Limb (tissue), 2 donors: ENCODE results near the gene CERS5.

Experiments
- DNase-seq, 2 donors: peaks; one replicate each; pipeline ENCODE4 v3.0.0-alpha.2; 2016; ENCODE audit errors: extremely low spot score in 2 of 2

Gene CERS5, protein sequence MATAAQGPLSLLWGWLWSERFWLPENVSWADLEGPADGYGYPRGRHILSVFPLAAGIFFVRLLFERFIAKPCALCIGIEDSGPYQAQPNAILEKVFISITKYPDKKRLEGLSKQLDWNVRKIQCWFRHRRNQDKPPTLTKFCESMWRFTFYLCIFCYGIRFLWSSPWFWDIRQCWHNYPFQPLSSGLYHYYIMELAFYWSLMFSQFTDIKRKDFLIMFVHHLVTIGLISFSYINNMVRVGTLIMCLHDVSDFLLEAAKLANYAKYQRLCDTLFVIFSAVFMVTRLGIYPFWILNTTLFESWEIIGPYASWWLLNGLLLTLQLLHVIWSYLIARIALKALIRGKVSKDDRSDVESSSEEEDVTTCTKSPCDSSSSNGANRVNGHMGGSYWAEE

DNA sequence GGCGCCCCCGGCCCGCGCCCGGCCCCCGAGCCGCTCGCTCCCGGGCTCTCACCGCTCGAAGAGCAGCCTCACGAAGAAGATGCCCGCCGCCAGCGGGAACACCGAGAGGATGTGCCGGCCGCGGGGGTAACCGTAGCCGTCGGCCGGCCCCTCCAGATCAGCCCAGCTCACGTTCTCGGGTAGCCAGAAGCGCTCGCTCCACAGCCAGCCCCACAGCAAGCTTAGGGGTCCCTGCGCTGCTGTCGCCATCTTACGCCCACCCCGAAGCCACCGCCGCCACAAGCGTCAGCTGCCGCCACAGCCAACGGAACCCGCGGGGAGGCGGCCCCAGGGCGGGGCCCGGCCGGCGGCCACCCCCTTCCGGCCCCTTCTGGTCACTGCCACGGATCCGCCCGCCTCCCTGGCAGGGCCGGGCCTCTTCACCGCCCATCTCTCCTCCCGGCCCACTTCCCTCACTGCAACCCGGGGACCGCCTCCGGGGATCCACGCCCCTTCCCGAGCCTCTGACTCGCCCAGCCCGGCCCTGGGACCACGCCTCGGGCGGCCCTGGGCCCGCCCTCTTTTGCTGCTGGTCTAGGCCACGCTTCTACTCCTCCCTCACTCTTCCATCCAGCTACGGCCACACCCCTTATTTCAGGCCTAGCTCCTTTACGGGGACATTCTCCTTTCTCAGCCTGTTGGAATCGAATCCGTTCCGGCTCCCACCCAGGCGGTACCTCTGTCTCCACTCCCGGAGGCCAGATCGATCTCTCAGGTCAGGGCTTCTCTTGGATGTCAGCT, at the start of gene CERS5:
Gene CERS5 (minus strand): TSS at position 321 of the 780 bp plus-strand sequence. CDS start 72 bp downstream, at position 249.
- DNase-seq: peak; percentile 99

DNA sequence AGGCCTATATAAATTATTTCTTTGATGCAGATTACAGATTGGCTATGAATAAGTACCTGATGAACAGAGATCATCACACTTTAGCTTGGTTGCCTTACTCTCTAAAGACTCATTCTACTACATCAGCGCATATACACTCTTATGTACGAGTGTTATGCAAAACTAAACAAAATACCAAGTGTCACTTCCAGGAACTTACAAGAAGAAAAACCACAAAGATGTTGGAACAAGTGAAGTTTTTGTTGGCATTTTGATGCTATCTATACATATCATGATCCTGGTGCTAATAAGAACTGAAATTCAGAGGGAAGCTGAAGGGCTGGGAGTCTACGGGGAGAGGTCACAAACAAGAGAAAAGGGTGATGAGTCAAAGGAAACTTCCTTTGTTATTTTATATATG, 47.9 kb upstream of the CERS5 start:
- DNase-seq: no peak

DNA sequence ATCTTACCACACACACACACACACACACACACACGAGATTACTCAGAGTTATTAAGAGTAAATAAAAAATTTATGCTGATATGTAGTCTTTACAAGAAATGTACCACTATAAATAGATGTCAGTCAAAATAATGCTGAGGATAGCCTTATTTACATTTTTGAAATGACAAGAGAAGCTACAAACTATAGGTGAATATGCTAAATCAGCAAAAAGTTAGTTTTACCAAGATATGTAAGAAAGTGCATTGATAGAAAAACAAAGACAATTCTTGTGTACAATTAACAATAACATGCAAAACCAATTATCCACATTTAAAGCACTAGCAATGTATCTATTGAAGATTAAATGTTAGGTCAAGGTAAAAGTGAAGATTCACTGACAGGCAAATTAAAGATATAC, 46.8 kb upstream of the CERS5 start:
- no peak for DNase-seq

DNA sequence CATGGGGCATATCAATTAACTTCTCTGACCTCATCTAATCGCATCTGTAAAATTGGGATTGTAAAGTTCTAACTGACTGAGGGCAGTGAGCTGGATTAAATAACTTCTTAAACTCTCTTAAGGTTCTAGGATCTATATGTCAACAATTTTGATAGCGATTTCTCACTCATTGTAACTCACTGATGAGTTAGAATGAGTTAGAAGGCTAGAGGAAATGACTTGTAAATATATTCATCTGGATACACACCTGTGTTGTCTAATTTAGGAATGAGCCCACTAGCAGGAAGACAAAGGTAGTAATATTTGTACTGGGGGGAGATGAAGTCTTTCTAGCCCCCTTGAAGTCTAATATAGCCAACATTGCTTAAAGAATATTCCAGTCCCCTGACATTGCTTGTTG, 46.3 kb upstream of the CERS5 start:
- DNase-seq: no peak

DNA sequence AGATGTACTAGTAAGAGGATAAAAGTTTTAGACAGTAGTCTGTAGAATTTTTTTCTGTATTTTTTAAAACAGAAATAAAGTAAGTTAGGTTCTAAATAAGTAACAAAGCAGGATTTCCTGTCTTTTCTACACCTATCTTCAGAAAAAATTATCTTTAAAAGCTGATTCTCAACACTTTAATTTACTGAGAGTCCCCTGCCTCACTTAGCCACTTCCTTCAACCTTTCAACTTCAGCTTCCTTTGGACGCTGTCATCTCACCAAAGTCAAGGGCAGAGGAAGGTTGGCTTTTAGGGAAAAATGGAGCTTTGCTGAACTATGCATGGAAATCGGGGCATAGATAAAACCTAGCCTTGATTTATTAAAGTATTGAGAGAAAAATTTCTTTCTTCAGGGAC, 44.9 kb upstream of the CERS5 start:
- DNase-seq: no peak

DNA sequence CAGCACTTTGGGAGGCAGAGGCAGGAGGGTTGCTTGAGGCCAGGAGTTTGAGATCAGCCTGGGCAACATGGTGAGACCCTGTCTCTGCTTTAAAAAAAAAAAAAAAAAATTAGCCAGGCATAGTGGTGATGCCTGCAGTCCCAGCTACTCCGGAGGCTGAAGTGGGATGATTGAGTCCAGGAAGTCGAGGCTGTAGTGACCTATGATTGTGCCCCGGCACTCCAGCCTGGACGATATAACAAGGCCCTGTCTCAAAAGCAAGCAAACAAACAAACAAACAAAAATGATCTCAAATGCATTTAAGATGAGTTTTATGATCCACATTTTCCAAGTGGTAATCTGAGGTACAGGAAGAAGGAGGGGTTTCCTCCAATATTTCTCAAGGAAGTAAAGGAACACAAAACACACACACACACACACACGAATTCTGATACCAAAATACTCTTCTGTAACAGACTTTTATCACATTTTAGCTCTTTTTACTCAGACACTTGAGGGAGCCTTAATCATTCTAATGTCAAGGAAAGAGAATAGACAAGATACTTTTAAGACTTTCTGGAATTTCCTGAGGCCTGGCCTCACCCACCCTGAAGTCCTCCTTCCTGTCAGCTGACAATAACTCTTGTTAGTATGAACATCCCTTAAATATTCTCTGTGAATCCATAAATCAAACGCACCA, 44.4 kb upstream of the CERS5 start:
- DNase-seq: no peak

DNA sequence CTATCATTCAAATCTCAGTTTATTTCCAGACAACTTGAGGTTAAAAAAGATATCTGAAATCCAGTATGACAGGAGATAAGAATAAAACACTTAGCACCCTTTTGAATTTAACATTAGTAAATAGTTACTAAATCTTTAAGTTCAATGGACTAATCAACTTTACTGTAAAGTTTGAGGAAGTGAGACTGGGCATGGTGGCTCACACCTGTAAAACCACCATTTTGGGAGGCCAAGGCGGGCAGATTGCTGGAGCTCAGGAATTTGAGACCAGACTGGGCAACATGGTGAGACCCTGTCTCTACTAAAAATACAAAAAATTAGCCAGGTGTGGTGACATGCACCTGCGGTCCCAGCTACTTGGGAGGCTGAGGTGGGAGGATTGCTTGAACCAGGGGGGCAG, 40.3 kb upstream of the CERS5 start:
- no peak for DNase-seq

DNA sequence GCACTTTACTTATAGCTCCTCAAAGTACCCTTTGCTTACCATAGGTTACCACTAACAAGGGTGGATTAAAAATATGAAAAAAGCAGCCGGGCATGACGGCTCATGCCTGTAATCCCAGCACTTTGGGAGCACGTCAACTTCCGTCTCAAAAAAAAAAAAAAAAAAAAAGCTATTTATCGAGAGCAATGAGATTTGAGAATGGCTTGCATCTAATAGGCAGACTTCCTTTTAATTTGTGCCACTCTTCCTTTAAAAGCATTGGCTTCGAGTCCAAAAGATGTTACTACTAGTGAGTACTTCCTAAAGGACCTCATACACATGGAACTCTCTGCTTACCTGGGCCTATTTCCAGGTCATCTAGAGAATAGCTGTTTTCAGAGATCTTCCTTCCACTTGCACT, 38.5 kb upstream of the CERS5 start:
- DNase-seq: no peak

DNA sequence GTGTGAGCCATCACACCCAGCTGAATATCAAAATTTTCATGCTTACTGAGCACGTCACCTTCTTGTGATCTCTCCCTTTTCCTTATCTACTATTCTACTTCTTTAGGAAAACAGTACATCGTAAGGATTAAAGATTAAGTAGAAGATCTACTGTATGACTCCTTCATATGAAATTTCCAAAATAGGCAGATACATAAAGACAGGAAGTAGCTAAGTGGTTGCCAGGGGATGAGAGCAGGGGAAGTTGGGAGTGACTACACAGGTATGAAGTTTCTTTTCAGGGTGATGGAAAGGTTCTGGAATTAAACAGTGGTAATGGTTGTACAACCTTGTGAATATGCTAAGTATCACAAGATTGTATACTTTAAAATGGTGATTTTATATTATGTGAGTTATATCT, 36.5 kb upstream of the CERS5 start:
- DNase-seq: no peak

DNA sequence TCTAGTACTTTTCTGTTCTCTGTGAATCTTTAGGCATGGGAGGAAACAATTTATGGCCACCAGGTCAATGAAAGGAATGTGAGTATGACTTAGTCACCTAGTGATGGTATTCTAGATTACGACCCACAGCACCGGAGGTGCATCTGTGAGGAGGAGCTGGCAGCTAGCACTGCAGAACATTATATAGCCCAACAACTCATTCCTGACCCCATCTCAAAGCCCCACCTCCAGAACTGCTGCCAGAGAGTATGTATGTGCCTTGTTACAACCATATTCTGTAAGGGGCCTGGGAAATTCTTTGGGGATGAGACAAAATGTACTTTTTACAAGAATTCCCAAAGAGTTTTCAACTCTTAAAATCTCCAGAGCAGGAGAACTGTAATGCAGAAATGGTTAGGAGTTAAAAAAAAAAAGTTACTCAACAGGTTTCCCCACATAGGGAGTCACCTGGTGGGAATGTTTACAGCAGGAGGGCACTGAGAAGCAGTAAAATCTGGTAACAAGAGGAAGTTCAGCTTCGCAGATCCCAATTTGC, 34.9 kb upstream of the CERS5 start:
- no peak for DNase-seq

DNA sequence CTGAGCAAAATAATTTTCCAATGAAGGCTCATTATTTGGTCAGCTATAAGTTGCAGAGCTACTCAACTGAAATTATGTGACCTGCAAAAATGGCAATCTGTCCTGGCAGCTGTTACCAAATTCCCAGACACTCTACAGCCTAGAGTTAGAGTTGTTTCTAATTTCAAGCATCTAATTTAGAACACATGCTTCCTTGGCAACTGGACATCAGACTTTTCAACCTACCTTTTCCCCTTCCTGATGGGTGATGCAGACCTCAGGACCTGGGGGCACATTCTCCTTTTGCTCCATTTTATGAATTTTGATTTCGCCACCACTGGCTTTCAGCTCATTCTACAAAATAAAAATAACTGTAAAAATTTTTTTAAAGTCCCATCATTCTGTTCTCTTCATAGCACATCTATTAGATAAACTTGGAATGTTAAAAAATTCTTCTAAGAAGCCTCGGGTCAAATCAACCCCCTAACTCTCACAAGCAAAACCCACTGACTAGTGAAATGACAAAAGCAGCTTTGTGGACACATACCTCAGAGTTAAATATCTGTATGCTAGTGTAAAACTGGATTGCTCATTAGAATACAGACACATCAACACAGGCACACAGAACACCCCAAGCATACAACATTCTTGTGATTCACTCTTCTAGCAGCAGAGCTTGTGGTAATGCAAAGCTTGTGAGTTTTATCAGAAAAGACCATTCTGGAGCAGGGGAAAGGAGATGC, 33.5 kb upstream of the CERS5 start:
- DNase-seq: no peak

DNA sequence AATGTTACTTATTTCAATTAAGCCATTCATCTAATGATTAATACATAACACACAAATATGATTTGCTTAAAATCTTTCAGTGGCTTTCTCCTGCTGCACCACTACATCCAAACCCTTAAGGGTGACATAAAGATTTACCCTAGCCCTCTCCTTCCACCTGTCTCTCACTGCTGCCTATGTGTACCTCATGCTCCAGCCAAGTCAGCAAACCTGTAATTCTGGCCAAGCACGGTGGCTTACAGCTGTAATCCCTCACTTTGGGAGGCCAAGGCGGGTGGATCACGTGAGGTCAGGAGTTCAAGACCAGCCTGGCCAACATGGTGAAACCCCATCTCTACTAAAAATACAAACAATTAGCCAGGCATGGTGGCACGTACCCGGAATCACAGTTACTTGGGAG, 31.7 kb upstream of the CERS5 start:
- no peak for DNase-seq

DNA sequence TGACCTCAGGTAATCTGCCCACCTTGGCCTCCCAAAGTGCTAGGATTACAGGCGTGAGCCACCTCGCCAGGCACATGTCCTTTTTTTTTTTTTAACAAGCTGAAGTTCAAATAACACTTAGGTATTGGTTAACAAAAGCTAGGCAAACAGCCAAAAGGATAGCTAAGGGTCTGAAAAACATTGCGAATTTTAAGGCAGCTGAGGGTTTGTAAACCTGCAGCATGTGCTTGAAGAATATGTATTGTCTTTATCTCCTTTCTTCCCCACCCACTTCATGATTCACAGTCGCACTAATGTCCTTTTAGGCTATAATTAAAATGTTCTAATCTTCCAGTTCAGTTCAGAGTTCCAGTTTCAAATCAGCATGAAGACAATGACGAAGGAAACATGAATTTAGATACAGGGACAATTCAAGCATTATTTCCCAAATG, 30.1 kb upstream of the CERS5 start:
- no peak for DNase-seq

DNA sequence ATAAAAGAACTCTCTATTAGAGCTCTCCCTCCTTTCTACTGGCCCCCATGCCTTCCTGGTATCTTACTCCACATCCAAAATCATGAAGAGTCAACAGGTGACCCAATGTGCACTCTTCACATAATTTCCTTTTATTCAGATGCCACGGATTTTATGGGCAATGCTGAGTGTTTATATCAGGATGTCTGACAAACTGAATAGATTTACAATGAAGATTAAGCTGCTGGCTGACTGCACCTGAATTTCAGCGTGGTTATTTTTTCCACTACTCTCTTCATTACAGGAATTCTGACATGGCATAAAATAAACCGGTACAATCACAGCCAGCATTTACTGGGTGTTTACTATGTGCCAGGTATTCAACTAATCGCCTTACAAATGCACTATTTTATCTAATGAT, 29.4 kb upstream of the CERS5 start:
- DNase-seq: no peak

DNA sequence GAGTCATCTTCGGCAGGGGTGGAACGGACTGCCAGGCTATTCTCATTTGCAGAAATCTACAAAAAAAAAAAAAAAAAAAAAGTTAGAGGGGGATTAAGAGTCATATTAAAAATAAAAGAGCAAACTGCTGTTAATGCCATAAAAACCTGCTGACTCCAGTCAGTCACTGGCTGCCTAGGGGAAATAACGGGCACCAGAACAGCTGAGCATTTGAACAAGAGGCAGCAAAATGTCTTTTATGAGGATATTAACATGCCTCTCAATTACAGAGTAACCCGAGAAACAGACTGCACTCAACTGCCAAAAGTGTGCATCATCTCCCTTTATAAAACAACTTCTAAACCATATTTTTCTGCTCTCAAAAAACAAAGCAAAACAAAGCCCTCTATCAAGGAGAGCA, 28.7 kb upstream of the CERS5 start:
- DNase-seq: peak in 1 of 2 donors; percentile 65

DNA sequence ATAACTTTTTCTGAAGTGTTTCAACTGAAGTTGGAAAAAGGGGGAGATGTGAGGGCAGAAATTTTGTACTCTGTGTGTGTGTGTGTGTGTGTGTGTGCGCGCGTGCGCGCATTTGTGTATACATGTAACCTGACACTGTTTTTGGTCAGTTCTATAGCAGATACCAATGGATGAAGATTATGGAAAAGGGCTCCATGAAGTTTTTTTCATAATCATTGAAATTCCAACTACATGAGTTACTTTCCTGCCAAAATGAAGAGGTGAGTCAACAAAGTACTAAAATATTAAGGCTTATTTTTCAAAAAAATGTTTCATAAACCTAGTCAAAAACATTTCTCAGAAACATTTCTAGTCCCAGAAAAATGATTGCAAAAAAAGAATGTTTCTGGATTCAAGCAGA, 25.7 kb upstream of the CERS5 start:
- DNase-seq: no peak

DNA sequence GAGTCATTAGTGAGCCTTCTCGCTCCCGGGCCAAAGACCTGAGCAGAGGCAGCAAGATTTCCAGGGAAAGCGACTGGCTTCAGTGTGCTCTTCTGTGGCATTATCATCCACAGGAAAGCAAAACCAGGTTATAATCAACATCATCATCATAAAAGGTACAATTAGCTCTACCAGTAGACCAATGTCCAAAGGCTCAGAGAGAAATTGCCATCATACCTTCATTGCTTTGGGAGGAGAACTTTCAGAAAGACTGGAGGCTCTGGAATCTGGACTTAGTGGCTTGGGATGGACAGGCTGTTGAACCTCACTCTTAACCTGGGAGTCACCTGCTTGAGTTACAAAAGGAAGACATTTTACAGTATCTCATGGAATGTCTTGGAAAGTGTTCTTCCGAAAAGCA, 25.1 kb upstream of the CERS5 start:
- DNase-seq: no peak

DNA sequence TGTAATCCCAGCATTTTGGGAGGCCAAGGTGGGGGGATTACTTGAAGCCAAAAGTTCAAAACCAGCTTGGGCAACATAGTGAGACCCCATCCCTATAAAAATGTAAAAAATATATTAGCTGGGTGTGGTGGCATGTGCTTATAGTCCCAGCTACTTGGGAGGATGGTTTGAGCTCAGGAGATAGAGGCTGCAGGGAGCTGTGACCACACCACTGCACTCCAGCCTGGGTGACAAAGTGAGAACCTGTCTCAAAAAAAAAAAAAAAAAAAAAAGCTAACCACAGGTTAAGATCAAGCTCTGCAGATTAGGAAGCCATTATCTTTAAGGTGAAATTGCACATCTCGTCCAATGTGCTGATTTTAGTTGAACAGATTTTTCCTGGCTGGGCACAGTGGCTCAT, 23.7 kb upstream of the CERS5 start:
- DNase-seq: no peak

DNA sequence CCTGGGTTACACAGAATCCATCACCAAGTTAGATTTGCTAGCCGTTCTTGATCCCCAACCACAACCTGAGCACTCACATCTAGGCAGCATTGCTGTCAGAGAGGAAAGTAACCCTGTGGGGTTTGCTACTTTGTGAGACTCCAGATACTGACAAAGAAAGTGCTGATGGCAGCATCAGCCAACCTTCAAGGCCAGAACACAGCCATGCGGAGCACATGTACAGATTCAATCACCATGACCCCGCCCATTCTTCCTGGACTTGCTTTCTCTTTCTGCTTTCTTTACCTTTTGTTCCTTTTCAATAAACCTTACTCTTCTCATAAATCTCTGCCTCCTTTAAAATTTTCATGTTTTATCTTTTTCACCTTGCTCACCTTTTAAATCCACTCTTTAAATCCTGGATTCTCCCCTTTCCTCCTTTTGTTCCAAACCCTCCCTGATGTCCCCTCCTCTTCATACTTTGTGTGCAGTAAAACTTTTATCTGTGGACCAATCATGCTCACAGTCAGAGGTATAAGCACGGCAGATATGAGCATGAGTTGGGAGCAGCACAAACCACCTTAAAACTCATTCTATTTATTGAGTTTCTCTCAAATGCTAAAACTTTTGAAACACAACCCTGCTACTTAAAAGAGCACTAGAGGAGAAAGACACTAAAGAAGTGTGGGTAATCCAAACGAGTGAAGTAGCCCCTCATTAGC, 21.9 kb upstream of the CERS5 start:
- DNase-seq: no peak

DNA sequence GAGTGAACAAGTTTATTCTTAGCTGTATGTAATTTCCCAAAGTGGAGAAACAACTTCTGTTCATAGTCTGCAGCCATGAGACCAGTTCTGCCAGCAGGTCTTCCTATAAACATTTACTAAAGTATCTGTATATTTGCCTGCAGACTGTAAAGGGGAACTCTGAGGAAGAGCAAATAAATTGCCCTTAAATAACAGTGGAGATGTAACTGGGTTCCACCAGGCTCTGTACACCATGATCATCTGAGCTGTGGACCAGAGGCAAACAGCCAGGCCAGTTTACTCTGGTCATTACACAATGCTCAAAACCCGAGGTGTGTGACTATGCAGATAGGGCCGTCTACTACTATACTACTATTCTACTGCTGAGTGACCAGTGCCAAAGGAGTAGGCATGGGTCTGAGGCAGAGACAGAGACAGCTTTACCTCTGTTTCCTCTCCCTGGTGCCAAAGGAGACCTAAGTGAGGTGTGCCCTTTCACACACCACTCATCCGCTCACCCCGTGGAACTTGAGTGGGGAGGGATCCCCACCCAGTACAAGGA, 21.1 kb upstream of the CERS5 start:
- no peak for DNase-seq
